AG10803 (cell line): ENCODE results near the gene PTK7.
"Not testable (repeated sequence)": the region's sequence is repeated elsewhere in the genome, so short reads cannot be mapped to it uniquely, and the experiment has no call there.

Experiments
- DNase-seq: peaks from one replicate; pipeline ENCODE4 v3.0.0; 2010; ENCODE audit warnings: low read depth
- H3K4me3 ChIP-seq: 2 replicates; pipeline ENCODE4 v1.5.1; 2011; ENCODE audit warnings: mild to moderate bottlenecking, low read length, control low read depth
- TF ChIP-seq, protein P1 (sequence below): conservative IDR thresholded peaks from 2 replicates; pipeline ENCODE4 v1.5.1; 2011; ENCODE audit warnings: mild to moderate bottlenecking, low read length, control low read depth, inconsistent platforms

PTK7 gene

GRCh38 chr6:43077333-43077809 is 1.3 kb downstream of the PTK7 start:
- TF ChIP-seq, protein P1, sequence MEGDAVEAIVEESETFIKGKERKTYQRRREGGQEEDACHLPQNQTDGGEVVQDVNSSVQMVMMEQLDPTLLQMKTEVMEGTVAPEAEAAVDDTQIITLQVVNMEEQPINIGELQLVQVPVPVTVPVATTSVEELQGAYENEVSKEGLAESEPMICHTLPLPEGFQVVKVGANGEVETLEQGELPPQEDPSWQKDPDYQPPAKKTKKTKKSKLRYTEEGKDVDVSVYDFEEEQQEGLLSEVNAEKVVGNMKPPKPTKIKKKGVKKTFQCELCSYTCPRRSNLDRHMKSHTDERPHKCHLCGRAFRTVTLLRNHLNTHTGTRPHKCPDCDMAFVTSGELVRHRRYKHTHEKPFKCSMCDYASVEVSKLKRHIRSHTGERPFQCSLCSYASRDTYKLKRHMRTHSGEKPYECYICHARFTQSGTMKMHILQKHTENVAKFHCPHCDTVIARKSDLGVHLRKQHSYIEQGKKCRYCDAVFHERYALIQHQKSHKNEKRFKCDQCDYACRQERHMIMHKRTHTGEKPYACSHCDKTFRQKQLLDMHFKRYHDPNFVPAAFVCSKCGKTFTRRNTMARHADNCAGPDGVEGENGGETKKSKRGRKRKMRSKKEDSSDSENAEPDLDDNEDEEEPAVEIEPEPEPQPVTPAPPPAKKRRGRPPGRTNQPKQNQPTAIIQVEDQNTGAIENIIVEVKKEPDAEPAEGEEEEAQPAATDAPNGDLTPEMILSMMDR, result no peak
- H3K4me3 ChIP-seq, result peak overlapping the region; percentile 87
- DNase-seq, result peak; percentile 53

- peak; percentile 95 for DNase-seq
- peak overlapping the region; percentile 87 for H3K4me3 ChIP-seq
- TF ChIP-seq, protein P1, result peak; percentile 15; the same call in 1 of the 2 replicates
These were observed 1.9 kb downstream of the PTK7 start for GRCh38 chr6:43077981-43078511.

DNA sequence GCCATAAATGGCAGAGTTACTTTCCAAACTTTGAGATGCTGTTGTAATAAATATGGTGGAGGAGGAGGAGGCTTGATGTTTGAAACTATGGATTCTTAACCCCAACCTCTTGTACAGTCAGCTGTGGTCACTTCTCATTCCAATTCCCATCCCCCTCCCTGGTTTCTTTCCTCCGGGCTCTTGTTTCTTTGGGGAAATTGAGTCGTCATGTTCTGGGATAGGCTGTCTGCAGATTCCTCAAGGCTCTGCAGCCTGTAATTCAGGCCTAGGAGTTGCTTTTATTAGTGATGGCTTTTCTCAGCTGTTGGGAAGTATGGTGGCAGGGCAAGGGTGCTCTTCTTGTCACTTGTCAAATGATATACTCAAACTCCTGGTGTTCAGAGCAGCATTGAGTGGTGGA is 2.6 kb downstream of the PTK7 start:
- H3K4me3 ChIP-seq, result peak overlapping the region; percentile 87
- peak; percentile 90 for DNase-seq
- TF ChIP-seq, protein P1, result no peak

- TF ChIP-seq, protein P1, result no peak
- H3K4me3 ChIP-seq, result no peak overlapping the region
- DNase-seq, result no peak
These were observed 4.9 kb downstream of the PTK7 start for GRCh38 chr6:43081043-43081442.

DNA sequence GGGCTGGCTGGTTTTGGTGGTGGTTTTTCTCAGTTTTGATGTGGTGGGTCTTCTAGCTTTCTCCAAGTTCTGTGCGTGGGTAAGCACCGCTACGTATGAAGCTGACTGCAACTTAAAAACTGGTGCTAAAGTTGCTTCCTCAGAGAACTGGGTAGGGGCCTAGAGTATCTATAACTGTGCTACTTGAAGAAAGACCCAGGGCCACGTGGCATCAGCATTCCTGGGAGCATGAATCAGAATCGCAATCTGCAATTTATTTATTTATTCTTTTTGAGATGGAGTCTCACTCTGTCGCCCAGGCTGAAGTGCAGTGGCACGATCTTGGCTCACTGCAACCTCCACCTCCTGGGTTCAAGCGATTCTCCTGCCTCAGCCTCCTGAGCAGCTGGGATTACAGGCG is 5.8 kb downstream of the PTK7 start:
- DNase-seq, result peak; percentile 40
- H3K4me3 ChIP-seq, result not testable (repeated sequence)

DNA sequence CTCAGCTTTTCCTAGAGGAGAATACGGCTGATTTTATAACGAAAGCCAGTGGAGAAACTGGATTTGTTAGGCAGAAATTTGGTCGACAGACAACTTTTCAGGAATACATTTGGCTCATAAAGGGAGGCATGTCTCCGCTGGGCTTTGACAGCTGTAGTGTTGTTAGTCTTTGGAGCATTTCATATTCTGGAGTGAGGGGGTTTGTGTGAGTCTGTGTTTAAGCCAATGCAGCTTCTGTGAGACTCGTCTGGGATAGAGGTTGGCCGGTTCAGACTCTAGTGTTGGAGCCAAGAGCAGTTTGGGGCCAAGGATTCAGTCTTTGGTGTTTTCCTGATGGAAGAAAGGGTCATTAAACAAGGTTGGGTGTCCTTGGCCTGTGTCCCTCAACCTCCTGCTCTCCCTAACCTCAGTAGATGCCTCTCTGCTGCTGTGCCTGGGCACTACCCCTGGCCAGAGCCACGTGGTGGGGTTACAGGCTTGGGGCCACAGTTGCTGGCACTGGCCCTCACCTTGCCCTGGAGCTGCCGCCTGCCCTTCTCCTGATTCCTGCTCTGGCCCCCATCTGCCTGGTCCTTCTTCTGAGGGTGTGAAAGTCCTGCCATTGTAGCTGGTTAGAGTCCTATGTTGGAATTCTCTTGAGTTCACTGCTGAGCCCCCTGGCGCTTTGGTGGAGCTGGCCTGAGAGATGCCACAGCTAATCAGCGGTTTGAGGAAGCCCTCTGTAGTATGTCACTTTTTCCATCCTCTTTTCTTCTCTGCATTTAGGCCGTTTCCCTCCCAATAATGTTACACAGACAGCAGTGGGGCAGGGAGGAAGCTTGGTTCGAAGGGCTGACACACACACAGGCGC is 6.9 kb downstream of the PTK7 start:
- TF ChIP-seq, protein P1, result no peak
- no peak for DNase-seq
- no peak overlapping the region for H3K4me3 ChIP-seq

- H3K4me3 ChIP-seq, result no peak overlapping the region
- TF ChIP-seq, protein P1, result no peak
- no peak for DNase-seq
These were observed 10.0 kb downstream of the PTK7 start for GRCh38 chr6:43086022-43086658.
